Right atrium auricular region (tissue), 2 donors: ENCODE data around the gene PSMC3IP. TPM values are rescaled to one million over a fixed set of nuclear protein-coding genes. Genes with fewer than 3 reads are reported as not detected.

Source experiments
- DNase-seq: peaks from one replicate; pipeline ENCODE4 v3.0.0-alpha.2; 2019; ENCODE audit warnings: low spot score
- H3K27ac ChIP-seq, 2 donors: fragments of 200-600 bp; sonication (generic); 1 replicate in 1 of 2; 2 replicates in 1 of 2; pipeline ENCODE4 v1.5.1; 2016 to 2019
- H3K27me3 ChIP-seq, 2 donors: fragments of 200-600 bp; sonication (generic); one replicate each; pipeline versions ENCODE4 v1.5.1 to v1.6.0; 2017 to 2019
- H3K36me3 ChIP-seq: fragments of 200-600 bp; sonication (generic); one replicate; pipeline ENCODE4 v1.5.1; 2016
- H3K4me1 ChIP-seq, 2 donors: fragments of 200-600 bp; sonication (generic); one replicate each; pipeline versions ENCODE4 v1.5.1 to v1.6.0; 2017 to 2019
- H3K4me3 ChIP-seq, 2 donors: fragments of 200-600 bp; sonication (generic); 1 replicate in 1 of 2; 2 replicates in 1 of 2; pipeline ENCODE4 v1.5.1; 2017 to 2019; ENCODE audit warnings: mild to moderate bottlenecking in 1 of 2, moderate library complexity in 1 of 2
- H3K9me3 ChIP-seq, 2 donors: fragments of 200-600 bp; sonication (generic); one replicate each; pipeline ENCODE4 v1.5.1; 2019
- CTCF ChIP-seq, 2 donors: fragments of 200-600 bp; sonication (generic); IDR thresholded peaks; one replicate each; pipeline ENCODE4 v1.5.1; 2019; ENCODE audit warnings: antibody characterized with exemption in 2 of 2
- total RNA-seq, 2 donors: library from RNA; depleted of rRNA; stranded (reverse); fragments of >200 nt; gene quantifications; one replicate each; pipeline ENCODE4 v1.1.0, GENCODE V29; 2016

Gene PSMC3IP
- total RNA-seq, 2 donors from 2014 or later, result 1.2 to 1.6 TPM

DNA sequence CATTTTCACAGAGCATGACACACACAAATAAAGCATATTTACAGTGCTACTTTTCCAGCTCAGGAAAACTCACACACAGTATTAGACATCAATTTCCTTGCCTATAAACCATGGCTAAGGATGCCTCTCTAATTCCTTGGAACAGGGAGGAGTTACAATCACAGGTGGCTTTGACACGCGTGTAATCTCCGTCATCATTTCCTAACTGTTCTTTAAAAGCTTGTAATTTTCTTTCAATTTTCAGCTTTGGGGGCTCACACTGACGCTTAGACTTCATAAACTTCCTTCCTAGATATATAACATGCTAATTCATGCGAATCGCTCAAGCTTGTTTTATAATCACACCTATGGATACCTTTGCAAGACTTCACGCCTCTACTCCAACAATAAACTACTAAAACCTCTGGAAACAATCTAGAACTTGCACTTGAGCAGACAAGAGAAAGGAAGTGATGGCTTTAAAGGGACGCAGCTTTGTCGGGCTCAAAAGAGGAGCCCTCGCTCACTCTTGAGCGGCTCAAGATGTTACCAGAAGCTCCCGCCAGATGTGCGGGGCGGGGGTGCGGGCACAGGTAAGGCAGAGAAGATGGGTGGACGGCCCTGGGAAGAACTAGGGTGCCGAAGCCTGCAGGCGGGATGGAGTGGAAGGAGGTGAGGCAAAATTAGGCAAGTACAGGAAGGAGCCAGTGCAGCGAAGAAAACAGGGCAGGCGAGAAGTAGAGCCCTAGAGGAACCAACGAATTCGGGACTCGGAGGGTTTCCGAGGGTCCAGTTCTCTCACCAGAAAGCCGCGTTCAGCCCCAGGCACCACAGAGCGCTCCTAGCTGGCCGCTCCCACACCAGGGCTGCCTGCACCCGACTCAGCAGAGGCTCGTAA lies 31.0 kb upstream of the PSMC3IP start:
- H3K9me3 ChIP-seq, result no peaks in the 10 kb centered on the region
- H3K4me3 ChIP-seq, result peak overlapping the region; percentile 88 to 91
- H3K36me3 ChIP-seq, result peaks cover 18% of the 10 kb centered on the region
- no peaks in the 10 kb centered on the region for H3K27me3 ChIP-seq
- no peak for TF ChIP-seq CTCF (IDR thresholded peaks at IDR 0.05)
- DNase-seq, result no peak
- peaks cover 0 to 48% of the 10 kb centered on the region in 2 donors for H3K4me1 ChIP-seq
- peak overlapping the region; percentile 89 to 94 for H3K27ac ChIP-seq

DNA sequence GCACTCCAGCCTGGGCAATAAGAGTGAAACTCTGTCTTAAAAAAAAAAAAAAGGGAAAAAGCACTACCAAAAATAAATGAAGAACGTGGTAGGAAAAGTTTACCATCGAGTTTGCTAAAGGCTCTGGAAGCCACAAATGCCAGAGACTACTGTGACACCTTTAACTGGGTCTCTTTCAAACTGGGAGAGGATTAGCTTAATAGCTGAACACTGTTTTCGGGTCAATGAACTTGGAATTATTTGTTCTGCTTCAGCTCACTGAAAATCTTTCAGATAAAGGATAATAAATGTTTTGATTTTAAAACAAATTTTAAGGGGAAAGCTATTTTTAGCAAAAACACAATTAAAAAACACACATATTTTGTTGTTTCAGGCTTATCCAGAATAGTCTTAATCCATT lies 30.2 kb upstream of the PSMC3IP start:
- no peaks in the 10 kb centered on the region for H3K9me3 ChIP-seq
- H3K4me3 ChIP-seq, result peak overlapping the region in 1 of 2 donors; percentile 91
- H3K27ac ChIP-seq, result no peak overlapping the region
- TF ChIP-seq CTCF (IDR thresholded peaks at IDR 0.05), result no peak
- peaks cover 10% of the 10 kb centered on the region for H3K36me3 ChIP-seq
- DNase-seq, result no peak
- H3K4me1 ChIP-seq, result peaks cover 0 to 48% of the 10 kb centered on the region in 2 donors
- no peaks in the 10 kb centered on the region for H3K27me3 ChIP-seq

DNA sequence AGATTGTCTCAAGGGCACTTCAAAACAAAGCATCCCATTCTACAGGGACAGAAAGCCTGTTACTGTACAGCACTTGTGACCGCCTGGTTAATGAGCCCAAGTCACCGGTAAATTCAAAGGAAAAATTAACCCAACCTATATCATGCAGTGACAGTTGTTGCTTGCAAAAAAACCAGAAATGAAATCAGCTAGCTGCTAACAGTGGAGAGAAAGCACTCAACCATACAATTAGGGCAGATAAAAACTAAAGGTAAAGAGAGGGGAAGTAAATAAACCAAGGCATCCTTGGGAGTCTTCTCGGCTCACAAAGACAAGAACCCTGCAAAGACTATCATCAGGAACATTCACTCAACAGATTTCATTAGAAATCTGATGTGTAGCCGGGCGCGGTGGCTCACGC lies 25.8 kb upstream of the PSMC3IP start:
- DNase-seq, result no peak
- no peaks in the 10 kb centered on the region for H3K36me3 ChIP-seq

DNA sequence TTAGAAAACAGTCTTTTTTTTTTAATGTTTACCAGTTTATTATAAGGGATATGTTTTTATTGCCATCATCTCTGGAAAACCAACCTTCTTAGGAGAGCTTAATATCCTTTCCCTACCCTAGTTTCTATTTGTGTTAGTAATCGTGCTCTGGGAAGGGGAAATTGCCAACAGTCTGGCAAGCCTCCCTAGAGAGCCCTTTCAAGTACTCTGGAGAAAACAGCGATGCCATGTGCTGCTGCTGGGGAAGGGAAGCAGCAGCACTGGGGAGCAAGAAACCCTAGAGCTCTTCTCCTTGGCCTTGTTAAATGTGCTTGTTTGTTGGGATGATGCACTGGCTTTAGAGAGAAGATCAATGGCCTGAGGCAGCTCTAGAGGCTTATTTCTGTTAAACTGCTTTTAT lies 21.4 kb upstream of the PSMC3IP start:
- peaks cover 4% of the 10 kb centered on the region for H3K36me3 ChIP-seq
- H3K27me3 ChIP-seq, result no peaks in the 10 kb centered on the region
- H3K27ac ChIP-seq, result no peak overlapping the region
- DNase-seq, result no peak
- no peaks in the 10 kb centered on the region for H3K9me3 ChIP-seq
- H3K4me1 ChIP-seq, result peaks cover 0 to 12% of the 10 kb centered on the region in 2 donors
- no peak overlapping the region for H3K4me3 ChIP-seq
- TF ChIP-seq CTCF (IDR thresholded peaks at IDR 0.05), result no peak

More for the DNA sequence above, 25.8 kb upstream of the PSMC3IP start:
- TF ChIP-seq CTCF (IDR thresholded peaks at IDR 0.05), result no peak
- H3K4me1 ChIP-seq, result peaks cover 0 to 47% of the 10 kb centered on the region in 2 donors
- H3K27me3 ChIP-seq, result no peaks in the 10 kb centered on the region
- no peaks in the 10 kb centered on the region for H3K9me3 ChIP-seq
- H3K27ac ChIP-seq, result no peak overlapping the region
- H3K4me3 ChIP-seq, result no peak overlapping the region

GRCh38 chr17:42596386-42596785 lies 18.9 kb upstream of the PSMC3IP start:
- H3K4me1 ChIP-seq, result peaks cover 0 to 12% of the 10 kb centered on the region in 2 donors
- DNase-seq, result no peak
- no peaks in the 10 kb centered on the region for H3K27me3 ChIP-seq
- no peak overlapping the region for H3K27ac ChIP-seq
- H3K9me3 ChIP-seq, result no peaks in the 10 kb centered on the region
- H3K4me3 ChIP-seq, result no peak overlapping the region
- no peak for TF ChIP-seq CTCF (IDR thresholded peaks at IDR 0.05)
- H3K36me3 ChIP-seq, result peaks cover 11% of the 10 kb centered on the region
